ENCODE data around the gene TNRC6A.
A peak's percentile ranks its signal among the peaks of the same experiment; 100 is the strongest.
"Not testable (repeated sequence)": the region's sequence is repeated elsewhere in the genome, so short reads cannot be mapped to it uniquely, and the experiment has no call there.

The TNRC6A gene

GRCh38 chr16:24836836-24837235 is 107.4 kb downstream of the TNRC6A start:
- no peak overlapping the region for H3K4me3 ChIP-seq (ENCODE audit: control insufficient read depth, low read depth, low read length)
- TF ChIP-seq CTCF (conservative IDR thresholded peaks at IDR 0.05; ENCODE audit: control insufficient read depth, insufficient read depth, low read depth, low read length), result no peak
- no peak for DNase-seq (ENCODE audit: low read depth)

GRCh38 chr16:24837969-24838368 is 108.5 kb downstream of the TNRC6A start:
- no peak overlapping the region for H3K4me3 ChIP-seq (ENCODE audit: control insufficient read depth, low read depth, low read length)

GRCh38 chr16:24838554-24839266 is 109.3 kb downstream of the TNRC6A start:
- no peak overlapping the region for H3K4me3 ChIP-seq (ENCODE audit: control insufficient read depth, low read depth, low read length)
- DNase-seq (ENCODE audit: low read depth), result peak; percentile 63
- no peak for TF ChIP-seq CTCF (conservative IDR thresholded peaks at IDR 0.05; ENCODE audit: control insufficient read depth, insufficient read depth, low read depth, low read length)

More at GRCh38 chr16:24837969-24838368, 108.5 kb downstream of the TNRC6A start:
- no peak for TF ChIP-seq CTCF (conservative IDR thresholded peaks at IDR 0.05; ENCODE audit: control insufficient read depth, insufficient read depth, low read depth, low read length)
- no peak for DNase-seq (ENCODE audit: low read depth)

GRCh38 chr16:24839347-24839972 is 110.0 kb downstream of the TNRC6A start:
- no peak overlapping the region for H3K4me3 ChIP-seq (ENCODE audit: control insufficient read depth, low read depth, low read length)
- no peak for TF ChIP-seq CTCF (conservative IDR thresholded peaks at IDR 0.05; ENCODE audit: control insufficient read depth, insufficient read depth, low read depth, low read length)
- no peak for DNase-seq (ENCODE audit: low read depth)

- no peak for DNase-seq (ENCODE audit: low read depth)
- TF ChIP-seq CTCF (conservative IDR thresholded peaks at IDR 0.05; ENCODE audit: control insufficient read depth, insufficient read depth, low read depth, low read length), result no peak
These were observed 111.8 kb downstream of the TNRC6A start for GRCh38 chr16:24841291-24841690.

GRCh38 chr16:24844101-24845030 is 114.9 kb downstream of the TNRC6A start:
- no peak overlapping the region for H3K4me3 ChIP-seq (ENCODE audit: control insufficient read depth, low read depth, low read length)
- DNase-seq (ENCODE audit: low read depth), result no peak
- TF ChIP-seq CTCF (conservative IDR thresholded peaks at IDR 0.05; ENCODE audit: control insufficient read depth, insufficient read depth, low read depth, low read length), result no peak

More at GRCh38 chr16:24841291-24841690, 111.8 kb downstream of the TNRC6A start:
- H3K4me3 ChIP-seq (ENCODE audit: control insufficient read depth, low read depth, low read length), result no peak overlapping the region

- H3K4me3 ChIP-seq (ENCODE audit: control insufficient read depth, low read depth, low read length); DNase-seq (ENCODE audit: low read depth): not testable (repeated sequence)
These were observed 115.5 kb downstream of the TNRC6A start for GRCh38 chr16:24845031-24845365.

All from fibroblast of mammary gland (primary cell).